ENCODE measurements around the gene CDAN1. TPM values are rescaled to one million over a fixed set of nuclear protein-coding genes. Genes with fewer than 3 reads are reported as not detected.

CDAN1 gene
- total RNA-seq, 2 experiments from 2014 or later: 18.3 to 19.0 TPM

DNA sequence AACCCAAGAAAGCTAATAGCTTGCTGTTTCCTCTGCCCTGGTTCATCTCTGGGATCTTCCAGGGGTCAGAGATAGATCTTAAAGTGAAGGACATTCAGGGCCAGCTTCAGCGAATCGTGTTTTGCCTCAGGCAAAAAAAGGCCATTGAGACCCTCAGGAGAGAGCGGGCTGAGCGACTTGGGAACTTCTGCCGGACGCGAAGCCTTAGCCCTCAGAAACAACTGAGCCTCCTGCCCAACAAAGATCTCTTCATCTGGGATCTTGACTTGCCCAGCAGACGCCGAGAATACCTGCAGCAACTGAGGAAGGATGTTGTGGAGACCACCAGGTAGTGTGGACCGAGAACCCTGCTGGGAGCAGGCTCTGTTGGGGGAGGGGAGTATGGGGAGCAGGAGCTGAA is 42.5 kb downstream of the CDAN1 start:
- no peak overlapping the region for H3K27ac Mint-ChIP-seq
- intact Hi-C loops (cut with micrococcal nuclease): no loop called here
- H3K4me3 Mint-ChIP-seq: no peak overlapping the region
- H3K4me1 Mint-ChIP-seq (ENCODE audit: low read depth): peaks cover 13% of the 10 kb centered on the region
- peaks cover 4% of the 10 kb centered on the region for H3K36me3 Mint-ChIP-seq (ENCODE audit: low read depth)
- no peaks in the 10 kb centered on the region for H3K27me3 Mint-ChIP-seq
- H3K9me3 Mint-ChIP-seq: no peaks in the 10 kb centered on the region
- ChIA-PET POLR2A (no interaction called here), CTCF (interaction anchor here (0.6 to 0.9 kb wide), 2 partner anchors 10 to 153 kb away, joined by 3 read pairs; no protein-coding TSS in a partner anchor)
- DNase-seq: no peak
- ATAC-seq: no peak
- TF ChIP-seq, protein P1, sequence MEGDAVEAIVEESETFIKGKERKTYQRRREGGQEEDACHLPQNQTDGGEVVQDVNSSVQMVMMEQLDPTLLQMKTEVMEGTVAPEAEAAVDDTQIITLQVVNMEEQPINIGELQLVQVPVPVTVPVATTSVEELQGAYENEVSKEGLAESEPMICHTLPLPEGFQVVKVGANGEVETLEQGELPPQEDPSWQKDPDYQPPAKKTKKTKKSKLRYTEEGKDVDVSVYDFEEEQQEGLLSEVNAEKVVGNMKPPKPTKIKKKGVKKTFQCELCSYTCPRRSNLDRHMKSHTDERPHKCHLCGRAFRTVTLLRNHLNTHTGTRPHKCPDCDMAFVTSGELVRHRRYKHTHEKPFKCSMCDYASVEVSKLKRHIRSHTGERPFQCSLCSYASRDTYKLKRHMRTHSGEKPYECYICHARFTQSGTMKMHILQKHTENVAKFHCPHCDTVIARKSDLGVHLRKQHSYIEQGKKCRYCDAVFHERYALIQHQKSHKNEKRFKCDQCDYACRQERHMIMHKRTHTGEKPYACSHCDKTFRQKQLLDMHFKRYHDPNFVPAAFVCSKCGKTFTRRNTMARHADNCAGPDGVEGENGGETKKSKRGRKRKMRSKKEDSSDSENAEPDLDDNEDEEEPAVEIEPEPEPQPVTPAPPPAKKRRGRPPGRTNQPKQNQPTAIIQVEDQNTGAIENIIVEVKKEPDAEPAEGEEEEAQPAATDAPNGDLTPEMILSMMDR (IDR thresholded peaks at IDR 0.05): no peak

DNA sequence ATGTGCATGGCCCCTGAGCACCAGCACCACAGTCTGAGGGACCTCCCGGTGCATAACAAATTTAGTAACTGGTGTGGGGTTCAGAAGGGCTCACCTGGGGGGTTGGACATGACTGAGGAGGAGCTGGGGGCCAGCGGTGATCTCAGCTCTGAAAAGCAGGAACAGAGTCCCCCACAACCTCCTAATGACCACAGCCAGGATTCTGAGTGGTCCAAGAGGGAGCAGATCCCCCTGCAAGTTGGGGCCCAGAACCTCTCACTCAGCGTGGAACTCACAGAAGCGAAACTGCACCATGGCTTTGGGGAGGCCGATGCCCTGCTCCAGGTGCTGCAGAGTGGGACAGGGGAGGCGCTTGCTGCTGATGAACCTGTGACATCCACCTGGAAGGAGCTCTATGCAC is 43.0 kb downstream of the CDAN1 start:
- intact Hi-C loops (cut with micrococcal nuclease): no loop called here
- no peak overlapping the region for H3K4me3 Mint-ChIP-seq
- H3K4me1 Mint-ChIP-seq (ENCODE audit: low read depth): peaks cover 13% of the 10 kb centered on the region
- no peaks in the 10 kb centered on the region for H3K9me3 Mint-ChIP-seq
- no peak overlapping the region for H3K27ac Mint-ChIP-seq
- H3K27me3 Mint-ChIP-seq: no peaks in the 10 kb centered on the region
- ChIA-PET POLR2A (no interaction called here), CTCF (interaction anchor here (0.6 kb wide), 1 partner anchor 153 kb away, joined by 3 read pairs; no protein-coding TSS in a partner anchor)
- ATAC-seq: no peak
- TF ChIP-seq, protein P1 (IDR thresholded peaks at IDR 0.05): no peak
- H3K36me3 Mint-ChIP-seq (ENCODE audit: low read depth): peaks cover 3% of the 10 kb centered on the region
- no peak for DNase-seq

DNA sequence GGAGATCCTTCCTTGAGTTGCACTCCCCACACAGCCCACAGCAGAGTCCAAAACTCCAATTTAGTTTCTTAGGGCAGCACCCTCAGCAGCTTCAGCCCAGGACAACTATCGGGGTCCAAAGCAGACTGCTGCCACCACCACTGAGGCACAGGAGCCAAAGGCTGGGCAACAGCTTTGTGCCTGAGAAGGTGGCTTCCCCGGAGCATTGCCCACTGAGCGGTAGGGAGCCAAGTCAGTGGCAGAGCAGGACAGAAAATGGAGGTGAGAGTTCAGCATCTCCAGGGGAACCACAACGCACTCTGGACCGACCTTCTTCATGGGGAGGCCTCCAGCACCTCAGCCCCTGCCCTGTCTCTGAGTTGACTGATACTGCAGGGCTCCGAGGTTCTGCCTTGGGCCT is 43.4 kb downstream of the CDAN1 start:
- peaks cover 13% of the 10 kb centered on the region for H3K4me1 Mint-ChIP-seq (ENCODE audit: low read depth)
- H3K27ac Mint-ChIP-seq: no peak overlapping the region
- peaks cover 3% of the 10 kb centered on the region for H3K36me3 Mint-ChIP-seq (ENCODE audit: low read depth)
- DNase-seq: no peak
- ChIA-PET POLR2A (no interaction called here), CTCF (no interaction called here)
- H3K4me3 Mint-ChIP-seq: no peak overlapping the region
- no peaks in the 10 kb centered on the region for H3K9me3 Mint-ChIP-seq
- intact Hi-C loops (cut with micrococcal nuclease): no loop called here
- ATAC-seq: no peak
- TF ChIP-seq, protein P1 (IDR thresholded peaks at IDR 0.05): no peak
- H3K27me3 Mint-ChIP-seq: no peaks in the 10 kb centered on the region

DNA sequence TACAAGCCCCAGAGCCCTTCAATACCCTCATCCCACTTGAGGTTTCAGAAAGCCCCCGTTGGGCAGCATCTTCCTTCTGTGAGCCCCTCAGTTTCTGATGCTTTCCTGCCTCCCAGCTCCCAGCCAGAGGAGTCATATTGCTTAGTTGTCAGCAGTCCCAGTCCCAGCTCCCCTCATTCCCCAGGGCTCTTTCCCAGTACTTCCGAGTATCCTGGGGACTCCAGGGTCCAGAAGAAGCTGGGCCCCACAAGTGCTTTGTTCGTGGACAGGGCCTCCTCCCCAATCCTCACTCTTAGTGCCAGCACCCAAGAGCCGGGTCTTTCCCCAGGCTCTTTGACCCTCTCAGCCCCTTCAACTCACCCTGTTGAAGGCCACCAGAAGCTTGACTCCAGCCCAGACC is 43.9 kb downstream of the CDAN1 start:
- intact Hi-C loops (cut with micrococcal nuclease): no loop called here
- CTCF ChIA-PET: no interaction called here
- TF ChIP-seq, protein P1 (IDR thresholded peaks at IDR 0.05): no peak
- no peaks in the 10 kb centered on the region for H3K9me3 Mint-ChIP-seq
- no peak for DNase-seq
- POLR2A ChIA-PET: no interaction called here
- no peaks in the 10 kb centered on the region for H3K27me3 Mint-ChIP-seq
- no peak overlapping the region for H3K4me3 Mint-ChIP-seq
- H3K4me1 Mint-ChIP-seq (ENCODE audit: low read depth): peaks cover 13% of the 10 kb centered on the region
- no peak overlapping the region for H3K27ac Mint-ChIP-seq
- no peak for ATAC-seq
- H3K36me3 Mint-ChIP-seq (ENCODE audit: low read depth): peaks cover 3% of the 10 kb centered on the region

DNA sequence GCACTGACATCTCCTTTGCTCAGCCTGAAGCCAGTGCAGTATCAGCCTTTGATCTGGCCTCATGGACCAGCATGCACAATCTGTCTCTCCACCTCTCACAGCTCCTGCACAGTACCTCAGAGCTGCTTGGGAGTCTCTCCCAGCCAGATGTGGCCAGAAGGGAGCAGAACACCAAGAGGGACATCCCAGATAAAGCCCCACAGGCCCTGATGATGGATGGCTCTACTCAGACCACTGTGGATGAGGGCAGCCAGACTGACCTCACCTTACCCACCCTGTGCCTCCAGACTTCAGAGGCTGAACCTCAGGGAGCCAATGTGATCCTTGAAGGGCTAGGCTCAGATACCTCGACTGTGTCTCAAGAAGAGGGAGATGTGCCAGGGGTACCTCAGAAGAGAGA is 44.4 kb downstream of the CDAN1 start:
- no peak for ATAC-seq
- Mint-ChIP-seq H3K36me3 (ENCODE audit: low read depth) (no peaks in the 10 kb centered on the region), H3K27me3 (no peaks in the 10 kb centered on the region), H3K4me1 (ENCODE audit: low read depth) (peaks cover 13% of the 10 kb centered on the region), H3K9me3 (no peaks in the 10 kb centered on the region), H3K27ac (no peak overlapping the region), H3K4me3 (no peak overlapping the region)
- TF ChIP-seq, protein P1 (IDR thresholded peaks at IDR 0.05): no peak
- intact Hi-C loops (cut with micrococcal nuclease): no loop called here
- ChIA-PET CTCF (no interaction called here), POLR2A (no interaction called here)
- no peak for DNase-seq
